GM12801 (cell line): ENCODE measurements around the gene HOTAIR.

ENCODE experiments used
- TF ChIP-seq, protein P1 (sequence below): IDR thresholded peaks from one replicate; pipeline ENCODE4 v1.5.1; 2011; ENCODE audit warnings: control low read depth; ENCODE audit not compliant: insufficient read length; ENCODE audit errors: extremely low read depth

HOTAIR gene

DNA sequence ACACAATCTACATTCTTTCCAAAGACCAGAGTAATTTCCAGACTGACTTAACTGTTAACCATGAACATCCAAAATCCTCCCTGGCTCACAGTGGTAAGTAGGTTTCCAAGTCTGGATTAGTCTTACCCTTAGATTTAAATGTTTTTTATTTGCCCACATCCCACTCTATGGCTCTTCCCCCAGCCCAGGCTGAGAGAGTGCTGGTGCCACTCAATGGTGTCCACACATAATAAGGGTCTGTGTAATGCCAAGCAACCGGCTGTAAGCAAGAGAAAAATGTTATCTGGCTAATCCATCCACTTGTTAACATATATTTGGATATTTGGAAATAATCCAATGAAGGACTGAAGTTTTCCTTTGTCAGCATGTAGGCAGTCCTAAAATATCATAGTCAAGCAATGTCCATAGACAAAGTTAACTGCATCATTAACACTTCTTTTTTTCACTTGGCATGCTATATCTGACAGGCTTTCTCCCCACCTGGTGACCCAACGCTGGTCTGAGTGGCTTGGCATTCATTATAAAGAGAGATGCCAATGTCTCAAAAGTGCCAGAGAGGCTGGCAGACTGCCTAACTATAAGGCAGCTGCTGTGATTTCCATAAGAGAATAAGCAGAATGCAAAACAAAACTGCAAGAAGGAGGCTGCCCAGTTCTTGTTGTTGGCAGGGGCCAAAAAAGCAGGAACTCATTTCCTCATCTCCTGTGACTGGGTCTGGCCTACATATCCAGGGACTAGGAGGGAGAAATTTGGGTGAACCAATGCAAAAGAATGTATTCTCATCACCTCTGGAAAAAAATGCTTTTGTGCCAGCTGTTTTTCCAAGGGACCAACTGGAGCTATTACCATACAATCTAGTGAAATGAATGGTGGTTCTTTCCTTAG is 50.0 kb downstream of the HOTAIR start:
- TF ChIP-seq, protein P1, sequence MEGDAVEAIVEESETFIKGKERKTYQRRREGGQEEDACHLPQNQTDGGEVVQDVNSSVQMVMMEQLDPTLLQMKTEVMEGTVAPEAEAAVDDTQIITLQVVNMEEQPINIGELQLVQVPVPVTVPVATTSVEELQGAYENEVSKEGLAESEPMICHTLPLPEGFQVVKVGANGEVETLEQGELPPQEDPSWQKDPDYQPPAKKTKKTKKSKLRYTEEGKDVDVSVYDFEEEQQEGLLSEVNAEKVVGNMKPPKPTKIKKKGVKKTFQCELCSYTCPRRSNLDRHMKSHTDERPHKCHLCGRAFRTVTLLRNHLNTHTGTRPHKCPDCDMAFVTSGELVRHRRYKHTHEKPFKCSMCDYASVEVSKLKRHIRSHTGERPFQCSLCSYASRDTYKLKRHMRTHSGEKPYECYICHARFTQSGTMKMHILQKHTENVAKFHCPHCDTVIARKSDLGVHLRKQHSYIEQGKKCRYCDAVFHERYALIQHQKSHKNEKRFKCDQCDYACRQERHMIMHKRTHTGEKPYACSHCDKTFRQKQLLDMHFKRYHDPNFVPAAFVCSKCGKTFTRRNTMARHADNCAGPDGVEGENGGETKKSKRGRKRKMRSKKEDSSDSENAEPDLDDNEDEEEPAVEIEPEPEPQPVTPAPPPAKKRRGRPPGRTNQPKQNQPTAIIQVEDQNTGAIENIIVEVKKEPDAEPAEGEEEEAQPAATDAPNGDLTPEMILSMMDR = no peak

DNA sequence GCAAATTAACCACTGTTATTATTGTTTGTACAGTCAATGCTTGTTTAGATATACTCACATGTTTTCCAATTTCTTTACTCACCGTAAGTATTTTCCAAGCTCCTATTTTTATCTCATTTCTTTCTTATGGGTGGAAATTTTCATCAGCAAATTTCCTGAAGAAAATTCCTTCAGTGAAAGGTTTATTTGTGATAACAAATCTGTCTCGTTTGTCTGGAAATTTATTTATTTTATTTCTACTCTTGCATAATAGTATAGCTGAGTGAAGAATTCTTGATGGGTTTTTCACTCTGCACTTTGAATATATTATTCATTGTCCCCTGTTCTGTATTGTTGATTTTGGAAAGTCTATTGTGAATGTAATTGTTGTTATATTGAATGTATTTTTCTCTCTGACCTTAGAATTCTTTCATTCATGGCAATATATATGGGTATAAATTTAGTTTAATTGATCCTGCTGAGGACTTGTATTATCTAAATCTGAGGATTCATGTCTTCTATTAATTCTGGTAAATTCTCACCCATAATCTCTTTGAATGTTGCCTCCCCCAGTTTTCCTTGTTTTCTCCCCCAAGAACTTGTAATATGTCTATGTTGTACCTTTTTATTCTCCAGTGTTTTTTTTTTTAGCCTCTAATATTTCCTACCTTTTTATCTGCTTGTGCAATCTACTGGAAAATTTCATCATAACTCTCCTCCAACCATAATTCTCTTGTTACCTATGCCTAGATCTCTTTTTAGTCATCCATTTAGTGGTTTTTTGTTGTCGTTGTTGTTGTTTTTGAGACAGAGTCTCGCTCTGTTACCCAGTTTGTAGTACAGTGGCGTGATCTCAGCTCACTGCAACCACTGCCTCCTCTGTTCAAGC is 57.7 kb downstream of the HOTAIR start:
- TF ChIP-seq, protein P1 = no peak
